HG03520 (cell line): ENCODE data around the gene BCL10.
"Not testable (repeated sequence)": the region's sequence is repeated elsewhere in the genome, so short reads cannot be mapped to it uniquely, and the experiment has no call there.

Experiments
- ATAC-seq: cut with Tn5 transposase; IDR thresholded peaks from one replicate; pipeline ENCODE4 v1.9.1; 2021; ENCODE audit warnings: mild to moderate bottlenecking, moderate library complexity; ENCODE audit not compliant: unreplicated experiment

BCL10 gene

DNA sequence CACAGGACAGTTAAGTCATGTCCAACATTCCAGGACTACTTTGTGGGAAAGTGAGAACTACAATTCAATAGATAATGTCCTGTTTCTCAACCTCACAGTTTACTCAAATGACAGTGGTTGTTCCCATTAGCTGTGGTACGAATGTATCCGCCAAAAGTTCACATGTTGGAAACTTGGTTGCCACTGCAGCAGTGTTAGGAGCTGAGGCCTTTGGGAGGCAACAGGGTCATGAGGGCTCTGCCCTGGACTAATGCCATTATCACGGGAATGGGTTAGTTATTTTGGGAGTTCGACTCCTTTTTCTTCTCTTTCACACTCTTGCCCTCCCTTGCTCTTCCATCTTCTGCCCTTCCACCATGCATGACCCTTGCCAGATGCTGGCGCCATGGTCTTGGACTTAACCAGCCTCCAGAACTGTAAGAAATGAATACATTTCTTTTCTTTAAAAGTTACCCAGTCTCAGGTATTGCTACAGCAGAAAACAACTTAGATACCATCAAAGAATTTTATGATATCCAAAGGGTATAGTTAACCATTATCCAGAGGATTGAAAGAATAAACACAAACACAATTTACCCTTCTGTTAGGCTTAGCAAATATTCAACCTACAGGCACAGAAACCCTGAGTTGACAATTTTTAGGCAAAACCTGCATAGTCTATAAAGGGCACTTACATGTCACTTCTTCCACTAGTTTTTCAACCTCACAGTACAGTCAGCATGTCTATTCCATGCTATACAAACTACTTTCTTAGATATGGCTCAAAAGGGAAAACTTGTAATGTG is 7.4 kb downstream of the BCL10 start:
- ATAC-seq, result no peak

GRCh38 chr1:85267313-85267712 is 9.1 kb downstream of the BCL10 start:
- ATAC-seq, result no peak

- ATAC-seq, result no peak
Measured at GRCh38 chr1:85264150-85264549, 12.3 kb downstream of the BCL10 start.

GRCh38 chr1:85262985-85263384 is 13.4 kb downstream of the BCL10 start:
- ATAC-seq, result no peak

- ATAC-seq, result no peak
Measured at GRCh38 chr1:85259912-85260274, 16.5 kb downstream of the BCL10 start.

GRCh38 chr1:85259118-85259911 is 17.1 kb downstream of the BCL10 start, which contains the start of gene C1orf52:
Gene C1orf52, minus strand, starts transcription at chr1:85259662. Its CDS starts 29 bp downstream, at chr1:85259633.
- ATAC-seq, result peak; percentile 96

- no peak for ATAC-seq
Measured at GRCh38 chr1:85258536-85259117, 17.8 kb downstream of the BCL10 start.

GRCh38 chr1:85249042-85249441 is 27.4 kb downstream of the BCL10 start:
- not testable (repeated sequence) for ATAC-seq

GRCh38 chr1:85245891-85246290 is 30.5 kb downstream of the BCL10 start:
- ATAC-seq, result no peak

DNA sequence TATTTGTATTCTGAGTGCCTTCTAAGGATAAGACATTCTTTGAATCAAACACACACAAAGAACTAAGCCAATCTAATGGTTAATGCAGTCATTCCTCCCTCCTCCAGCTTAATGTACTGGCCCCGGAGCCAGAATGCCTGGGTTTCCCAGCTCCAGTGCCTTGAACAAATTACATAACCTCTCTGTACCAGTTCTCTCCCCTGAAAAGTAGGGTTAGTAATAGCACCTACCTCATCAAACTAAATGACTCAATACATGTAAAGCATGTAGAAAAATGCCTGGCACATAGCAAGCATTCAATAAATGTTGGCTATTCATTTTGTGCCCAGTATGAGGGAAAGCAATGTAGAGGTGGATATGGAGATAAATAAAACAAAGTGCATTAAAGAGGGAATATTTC is 31.0 kb downstream of the BCL10 start:
- ATAC-seq, result no peak

- no peak for ATAC-seq
Measured at GRCh38 chr1:85244271-85245061, 32.0 kb downstream of the BCL10 start.

DNA sequence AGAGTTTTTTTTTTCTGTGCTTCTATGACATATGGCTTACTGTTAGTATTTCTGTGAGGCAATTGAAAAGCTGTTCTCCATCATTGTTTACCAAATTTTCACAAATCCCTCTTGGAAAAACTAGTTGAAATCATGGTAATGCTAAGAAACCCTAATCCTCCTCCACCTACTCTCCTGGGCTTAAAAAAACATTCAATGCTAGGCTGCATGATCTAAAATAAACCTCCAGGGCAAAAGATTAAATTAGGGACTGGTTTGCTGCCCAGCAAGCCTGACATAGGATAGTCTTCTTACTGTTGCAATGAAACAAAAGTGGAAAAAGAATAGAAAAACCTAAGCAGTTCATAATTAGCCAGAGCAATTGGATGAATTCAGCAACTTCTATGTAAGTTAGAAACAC is 33.1 kb downstream of the BCL10 start:
- no peak for ATAC-seq

DNA sequence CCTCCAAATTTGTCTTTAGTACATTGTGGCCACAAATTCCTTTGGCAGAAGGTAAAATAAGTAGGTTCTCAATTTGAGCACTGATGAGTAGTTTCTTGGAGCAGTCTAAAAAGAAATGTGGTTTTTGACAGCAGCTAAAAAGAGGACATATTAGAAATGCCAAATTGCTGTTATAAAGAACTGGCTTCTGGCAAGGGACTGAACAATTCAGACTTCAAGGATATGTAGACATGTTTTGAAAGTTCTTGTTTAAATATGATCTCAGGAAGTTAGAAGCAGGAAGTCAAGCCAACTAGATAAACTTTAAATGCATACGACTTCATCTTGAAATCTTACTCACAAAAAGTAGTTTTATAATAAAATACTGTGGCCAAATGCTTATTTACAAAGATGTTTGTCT is 35.8 kb downstream of the BCL10 start:
- no peak for ATAC-seq

GRCh38 chr1:85240174-85240601 is 36.2 kb downstream of the BCL10 start:
- ATAC-seq, result no peak

- ATAC-seq, result no peak
Measured at GRCh38 chr1:85237613-85238012, 38.8 kb downstream of the BCL10 start.

GRCh38 chr1:85230305-85230977 is 46.0 kb downstream of the BCL10 start:
- ATAC-seq, result no peak

DNA sequence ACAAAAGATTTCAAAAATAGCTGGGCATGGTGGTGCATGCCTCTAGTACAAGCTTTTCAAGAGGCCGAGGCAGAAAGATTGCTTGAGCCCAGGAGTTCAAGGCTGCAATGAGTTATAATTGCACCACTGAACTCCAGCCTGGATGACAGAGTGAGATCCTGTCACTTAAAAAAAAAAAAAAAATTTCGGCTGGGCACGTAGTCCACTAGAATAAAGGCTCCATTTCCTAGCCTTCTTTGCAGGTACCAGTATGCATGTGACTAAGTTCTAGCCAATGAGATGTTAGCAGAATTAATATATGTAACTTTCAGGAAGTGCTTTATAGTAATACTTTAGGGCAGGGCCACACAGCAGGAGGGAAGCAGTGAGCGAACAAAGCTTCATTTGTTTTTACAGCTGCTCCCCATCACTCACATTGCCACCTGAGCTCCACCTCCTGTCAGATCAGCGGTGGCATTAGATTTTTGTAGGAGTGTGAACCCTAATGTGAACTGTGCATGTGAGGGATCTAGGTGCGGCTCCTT is 46.8 kb downstream of the BCL10 start:
- ATAC-seq, result no peak

DNA sequence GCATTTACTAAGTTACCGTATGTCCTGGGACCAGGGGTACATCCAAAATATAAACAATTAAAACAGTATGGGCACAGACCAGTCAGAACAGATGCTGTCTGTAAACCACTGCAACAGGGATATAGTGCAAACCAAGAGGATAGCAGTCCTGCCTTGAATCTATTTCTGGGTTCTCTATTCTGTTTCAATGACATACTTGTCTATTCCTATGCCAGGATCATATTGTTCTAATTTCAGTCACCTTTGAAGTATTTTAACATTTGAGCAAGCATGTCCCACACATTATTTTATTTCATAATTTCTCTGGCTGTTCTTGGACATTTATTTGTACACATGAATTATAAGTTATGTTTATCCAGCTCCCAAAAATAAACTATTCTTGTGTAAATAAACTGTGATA is 47.5 kb downstream of the BCL10 start:
- no peak for ATAC-seq

GRCh38 chr1:85225624-85226380 is 50.6 kb downstream of the BCL10 start:
- ATAC-seq, result no peak
